Naive B cell (primary cell): Measurements from ENCODE around the gene KAT7. TPM values are rescaled to one million over a fixed set of nuclear protein-coding genes. Genes with fewer than 3 reads are reported as not detected.
A peak's percentile ranks its signal among the peaks of the same experiment; 100 is the strongest.

Experiments used
- ATAC-seq, 2 donors: fragments of 150-1000 bp; cut with Tn5 transposase; 2 replicates each; pipeline ENCODE4 v1.10.0; 2021; ENCODE audit warnings: low read depth in 2 of 2, mild to moderate bottlenecking in 2 of 2, moderate library complexity in 2 of 2
- DNase-seq: peaks from one replicate; pipeline ENCODE4 v3.0.0; 2022
- H3K27ac Mint-ChIP-seq, 6 donors: one replicate each; pipeline ENCODE4 v1.8.0; 2020 to 2022; ENCODE audit warnings: mild to moderate bottlenecking in 6 of 6, mixed read lengths in 6 of 6, moderate library complexity in 5 of 6, inconsistent platforms in 2 of 6
- H3K27me3 Mint-ChIP-seq, 3 donors: one replicate each; pipeline ENCODE4 v1.8.0; 2021 to 2022; ENCODE audit warnings: mixed read lengths in 3 of 3, mild to moderate bottlenecking in 1 of 3
- H3K36me3 Mint-ChIP-seq, 2 donors: one replicate each; pipeline ENCODE4 v1.8.0; 2020 to 2022; ENCODE audit warnings: mixed read lengths in 2 of 2, inconsistent platforms in 1 of 2, mild to moderate bottlenecking in 1 of 2
- H3K4me1 Mint-ChIP-seq, 3 donors: one replicate each; pipeline ENCODE4 v1.8.0; 2020 to 2022; ENCODE audit warnings: mixed read lengths in 3 of 3, inconsistent platforms in 1 of 3, mild to moderate bottlenecking in 1 of 3, moderate library complexity in 1 of 3
- H3K4me3 Mint-ChIP-seq, 8 donors: one replicate each; pipeline ENCODE4 v1.8.0; 2020 to 2022; ENCODE audit warnings: mild to moderate bottlenecking in 8 of 8, mixed read lengths in 8 of 8, moderate library complexity in 8 of 8, inconsistent platforms in 2 of 8
- H3K9me3 Mint-ChIP-seq, 7 donors: one replicate each; pipeline ENCODE4 v1.8.0; 2020 to 2022; ENCODE audit warnings: mixed read lengths in 7 of 7, mild to moderate bottlenecking in 5 of 7, inconsistent platforms in 2 of 7, moderate library complexity in 1 of 7
- polyA plus RNA-seq, 6 donors: library from polyadenylated mRNA; unstranded; fragments of 300-500 nt; fragmentation: Illumina TruSeq; gene quantifications; one replicate each; pipeline ENCODE4 v1.2.3, GENCODE V29; 2021; ENCODE audit warnings: low read depth in 6 of 6

KAT7 gene
- polyA plus RNA-seq, 6 donors from 2014 or later: 42.3 to 61.8 (median 45.4) TPM

- Mint-ChIP-seq H3K27ac (no peak overlapping the region), H3K4me1 (peaks cover 4 to 8% (median 6%) of the 10 kb centered on the region in 3 donors)
- no peak for DNase-seq
These were observed 71.8 kb downstream of the KAT7 start for GRCh38 chr17:49859991-49860953.

GRCh38 chr17:49861150-49861884 lies 72.8 kb downstream of the KAT7 start:
- Mint-ChIP-seq H3K4me1 (peaks cover 4 to 8% (median 6%) of the 10 kb centered on the region in 3 donors), H3K36me3 (no peaks in the 10 kb centered on the region), H3K4me3 (no peak overlapping the region), H3K9me3 (no peaks in the 10 kb centered on the region), H3K27ac (peak overlapping the region in 1 of 6 donors; percentile 4), H3K27me3 (peaks cover 17 to 46% (median 44%) of the 10 kb centered on the region in 3 donors)
- peak; percentile 43 for DNase-seq
- ATAC-seq: peak; percentile 42 to 61

More at GRCh38 chr17:49859991-49860953, 71.8 kb downstream of the KAT7 start:
- Mint-ChIP-seq H3K9me3 (no peaks in the 10 kb centered on the region), H3K36me3 (no peaks in the 10 kb centered on the region), H3K27me3 (peaks cover 24 to 54% (median 53%) of the 10 kb centered on the region in 3 donors), H3K4me3 (no peak overlapping the region)
- ATAC-seq: no peak

GRCh38 chr17:49862781-49863331 lies 74.4 kb downstream of the KAT7 start:
- Mint-ChIP-seq H3K4me3 (no peak overlapping the region), H3K27me3 (peaks cover 25 to 57% (median 53%) of the 10 kb centered on the region in 3 donors), H3K27ac (no peak overlapping the region), H3K9me3 (no peaks in the 10 kb centered on the region), H3K36me3 (no peaks in the 10 kb centered on the region), H3K4me1 (peaks cover 4 to 8% (median 6%) of the 10 kb centered on the region in 3 donors)
- ATAC-seq: no peak
- DNase-seq: no peak

- Mint-ChIP-seq H3K27ac (peak overlapping the region in 1 of 6 donors; percentile 52), H3K9me3 (no peaks in the 10 kb centered on the region), H3K27me3 (peaks cover 24 to 56% (median 53%) of the 10 kb centered on the region in 3 donors), H3K4me1 (peaks cover 3 to 4% (median 3%) of the 10 kb centered on the region in 3 donors), H3K4me3 (no peak overlapping the region), H3K36me3 (no peaks in the 10 kb centered on the region)
- DNase-seq (no peak), ATAC-seq (no peak)
These were observed 77.5 kb downstream of the KAT7 start for GRCh38 chr17:49866019-49866380.

- Mint-ChIP-seq H3K27me3 (peaks cover 21 to 48% (median 48%) of the 10 kb centered on the region in 3 donors), H3K4me1 (no peaks in the 10 kb centered on the region), H3K36me3 (no peaks in the 10 kb centered on the region), H3K27ac (peak overlapping the region in 2 of 6 donors; percentile 46 to 68), H3K4me3 (no peak overlapping the region), H3K9me3 (no peaks in the 10 kb centered on the region)
- DNase-seq (no peak), ATAC-seq (no peak)
These were observed 78.5 kb downstream of the KAT7 start for GRCh38 chr17:49866882-49867413.

- H3K36me3 Mint-ChIP-seq: no peaks in the 10 kb centered on the region
- peak overlapping the region in 1 of 6 donors; percentile 93 for H3K27ac Mint-ChIP-seq
- no peaks in the 10 kb centered on the region for H3K9me3 Mint-ChIP-seq
- H3K4me3 Mint-ChIP-seq: no peak overlapping the region
- peaks cover 0 to 4% (median 0%) of the 10 kb centered on the region in 3 donors for H3K4me1 Mint-ChIP-seq
- H3K27me3 Mint-ChIP-seq: peaks cover 18 to 44% (median 40%) of the 10 kb centered on the region in 3 donors
- ATAC-seq (no peak), DNase-seq (no peak)
These were observed 80.5 kb downstream of the KAT7 start for GRCh38 chr17:49869038-49869374.

GRCh38 chr17:49870298-49870697 lies 81.8 kb downstream of the KAT7 start:
- Mint-ChIP-seq H3K27ac (peak overlapping the region in 2 of 6 donors; percentile 40 to 47), H3K36me3 (no peaks in the 10 kb centered on the region), H3K9me3 (no peaks in the 10 kb centered on the region), H3K4me3 (no peak overlapping the region), H3K4me1 (peaks cover 0 to 4% (median 0%) of the 10 kb centered on the region in 3 donors), H3K27me3 (peaks cover 13 to 46% (median 40%) of the 10 kb centered on the region in 3 donors)
- DNase-seq (no peak), ATAC-seq (no peak)

GRCh38 chr17:49871211-49871610 lies 82.7 kb downstream of the KAT7 start:
- Mint-ChIP-seq H3K4me3 (no peak overlapping the region), H3K36me3 (no peaks in the 10 kb centered on the region), H3K27me3 (peaks cover 13 to 54% (median 46%) of the 10 kb centered on the region in 3 donors), H3K9me3 (no peaks in the 10 kb centered on the region), H3K4me1 (peaks cover 0 to 4% (median 0%) of the 10 kb centered on the region in 3 donors), H3K27ac (no peak overlapping the region)
- DNase-seq (no peak), ATAC-seq (no peak)

GRCh38 chr17:49872754-49873377 lies 84.4 kb downstream of the KAT7 start:
- no peaks in the 10 kb centered on the region for H3K36me3 Mint-ChIP-seq
- H3K27ac Mint-ChIP-seq: no peak overlapping the region
- no peaks in the 10 kb centered on the region for H3K9me3 Mint-ChIP-seq
- ATAC-seq (no peak), DNase-seq (no peak)
- peaks cover 12 to 52% (median 41%) of the 10 kb centered on the region in 3 donors for H3K27me3 Mint-ChIP-seq
- no peak overlapping the region for H3K4me3 Mint-ChIP-seq
- peaks cover 0 to 4% (median 0%) of the 10 kb centered on the region in 3 donors for H3K4me1 Mint-ChIP-seq

- Mint-ChIP-seq H3K4me3 (no peak overlapping the region), H3K4me1 (peaks cover 0 to 4% (median 0%) of the 10 kb centered on the region in 3 donors), H3K27me3 (peaks cover 11 to 50% (median 42%) of the 10 kb centered on the region in 3 donors), H3K36me3 (no peaks in the 10 kb centered on the region), H3K9me3 (no peaks in the 10 kb centered on the region), H3K27ac (peak overlapping the region in 1 of 6 donors; percentile 39)
- ATAC-seq: no peak
- DNase-seq: no peak
These were observed 85.0 kb downstream of the KAT7 start for GRCh38 chr17:49873466-49873865.

GRCh38 chr17:49873926-49874325 lies 85.4 kb downstream of the KAT7 start:
- H3K27me3 Mint-ChIP-seq: peaks cover 9 to 48% (median 38%) of the 10 kb centered on the region in 3 donors
- ATAC-seq (no peak), DNase-seq (no peak)
- peak overlapping the region in 1 of 6 donors; percentile 39 for H3K27ac Mint-ChIP-seq
- no peak overlapping the region for H3K4me3 Mint-ChIP-seq
- no peaks in the 10 kb centered on the region for H3K9me3 Mint-ChIP-seq
- no peaks in the 10 kb centered on the region for H3K36me3 Mint-ChIP-seq
- peaks cover 0 to 4% (median 0%) of the 10 kb centered on the region in 3 donors for H3K4me1 Mint-ChIP-seq

- no peaks in the 10 kb centered on the region for H3K36me3 Mint-ChIP-seq
- H3K9me3 Mint-ChIP-seq: no peaks in the 10 kb centered on the region
- ATAC-seq (no peak), DNase-seq (no peak)
- no peak overlapping the region for H3K4me3 Mint-ChIP-seq
- peaks cover 0 to 4% (median 2%) of the 10 kb centered on the region in 3 donors for H3K4me1 Mint-ChIP-seq
- peak overlapping the region in 1 of 6 donors; percentile 39 for H3K27ac Mint-ChIP-seq
- peaks cover 19 to 57% (median 44%) of the 10 kb centered on the region in 3 donors for H3K27me3 Mint-ChIP-seq
These were observed 86.4 kb downstream of the KAT7 start for GRCh38 chr17:49874911-49875310.
